NAMALWA (cell line): ENCODE data around the gene ANKRD30B.
A peak's percentile ranks its signal among the peaks of the same experiment; 100 is the strongest.
"Not testable (repeated sequence)": the region's sequence is repeated elsewhere in the genome, so short reads cannot be mapped to it uniquely, and the experiment has no call there.

Source experiments
- DNase-seq: peaks from one replicate; pipeline ENCODE4 v3.0.0-alpha.2; 2015; ENCODE audit warnings: low spot score

ANKRD30B gene

GRCh38 chr18:14747513-14748474 lies at the start of gene ANKRD30B:
Gene ANKRD30B (plus strand): TSS chr18:14748172. CDS start chr18:14748420, 248 bp downstream.
- DNase-seq: no peak

DNA sequence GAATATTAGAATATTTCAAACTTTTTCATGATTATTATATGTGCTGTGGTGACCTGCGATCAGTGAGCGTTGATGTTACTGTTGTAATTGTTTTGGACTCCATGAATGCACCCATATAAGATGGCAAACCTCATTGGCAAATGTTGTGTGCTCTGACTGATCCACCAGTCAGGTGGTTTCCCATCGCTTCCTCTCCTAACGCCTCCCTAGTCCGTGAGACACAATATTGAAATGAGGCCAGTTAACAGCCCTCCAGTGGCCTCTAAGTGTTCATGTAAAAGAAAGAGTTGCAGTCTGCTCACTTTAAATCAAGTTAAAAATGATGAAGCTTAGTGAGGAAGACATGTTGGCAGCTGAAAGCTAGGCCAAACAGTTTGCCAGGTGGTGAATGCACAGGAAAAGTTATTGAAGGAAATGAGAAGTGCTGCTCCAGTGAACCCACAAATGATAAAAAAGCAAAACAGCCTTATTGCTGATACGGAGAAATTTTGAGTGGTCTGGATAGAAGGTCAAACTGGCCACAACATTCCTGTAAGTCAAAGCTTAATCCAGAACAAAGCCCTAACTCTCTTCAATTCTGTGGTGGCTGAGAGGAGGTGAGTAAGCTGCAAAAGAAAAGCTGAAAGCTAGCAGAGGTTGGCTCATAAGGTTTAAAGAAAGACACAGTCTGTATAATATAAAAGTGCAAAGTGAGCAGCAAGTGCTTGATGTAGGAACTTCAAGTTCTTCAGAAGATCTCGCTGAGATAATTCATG lies 46.5 kb upstream of the ANKRD30B start:
- peak; percentile 8 for DNase-seq

DNA sequence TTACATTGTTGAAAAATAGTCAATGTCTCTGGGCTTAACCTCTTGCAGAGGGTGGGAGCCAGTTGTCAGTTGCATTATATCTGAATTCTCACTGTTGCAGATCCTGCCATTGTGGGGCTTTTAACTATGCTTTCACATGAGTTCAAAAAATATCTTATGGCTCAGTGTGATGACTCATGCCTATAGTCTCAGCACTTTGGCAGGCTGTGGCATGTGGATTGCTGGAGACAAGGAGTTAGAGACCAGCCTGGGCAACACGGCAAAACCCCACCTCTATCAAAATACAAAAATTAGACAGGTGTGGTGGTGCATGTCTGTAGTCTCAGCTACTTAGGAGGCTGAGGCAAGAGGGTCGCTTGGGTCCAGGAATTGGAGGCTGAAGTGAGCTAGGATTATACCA lies 38.2 kb upstream of the ANKRD30B start:
- DNase-seq: not testable (repeated sequence)

GRCh38 chr18:14721569-14721968 lies 26.4 kb upstream of the ANKRD30B start:
- DNase-seq: not testable (repeated sequence)

- not testable (repeated sequence) for DNase-seq
These were observed 8.9 kb upstream of the ANKRD30B start for GRCh38 chr18:14739056-14739455.

DNA sequence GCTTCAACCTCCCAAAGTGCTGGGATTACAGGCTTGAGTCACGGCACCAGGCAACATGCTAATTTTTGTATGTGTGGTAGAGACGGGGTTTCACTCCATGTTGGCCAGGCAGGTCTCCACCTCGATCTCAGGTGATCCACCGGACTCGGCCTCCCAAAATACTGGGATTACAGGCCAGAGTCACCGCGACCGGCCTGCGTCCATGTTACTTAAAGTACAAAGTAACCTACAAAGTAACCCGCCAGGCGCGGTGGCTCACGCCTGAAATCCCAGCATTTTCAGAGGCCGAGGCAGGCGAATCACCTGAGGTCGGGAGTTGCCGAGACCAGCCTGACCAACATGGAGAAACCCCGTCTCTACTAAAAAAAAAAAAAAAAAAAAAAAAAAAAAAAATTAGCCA lies 1.1 kb upstream of the ANKRD30B start:
- DNase-seq: no peak

GRCh38 chr18:14748496-14748895 lies 524 bp downstream of the ANKRD30B start:
- no peak for DNase-seq

- not testable (repeated sequence) for DNase-seq
These were observed 15.6 kb downstream of the ANKRD30B start for GRCh38 chr18:14763566-14763965.

DNA sequence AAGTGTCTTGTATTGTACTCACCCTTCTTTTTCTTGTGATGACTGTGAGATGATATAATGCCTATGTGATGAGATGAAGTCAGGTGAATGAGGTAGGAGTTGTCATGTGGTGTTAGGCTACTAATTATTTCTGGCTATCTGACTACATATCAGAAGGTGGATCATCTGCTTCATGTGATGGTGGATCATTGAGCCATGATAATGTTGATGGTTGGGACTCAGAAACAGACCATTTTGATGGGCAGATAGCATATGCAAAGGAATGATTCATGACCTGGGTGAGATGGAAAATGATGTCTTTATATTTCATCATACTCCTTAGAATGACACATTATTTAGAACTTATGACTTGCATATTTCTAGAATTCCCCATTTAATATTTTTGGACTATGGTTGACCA lies 19.5 kb downstream of the ANKRD30B start:
- DNase-seq: no peak

DNA sequence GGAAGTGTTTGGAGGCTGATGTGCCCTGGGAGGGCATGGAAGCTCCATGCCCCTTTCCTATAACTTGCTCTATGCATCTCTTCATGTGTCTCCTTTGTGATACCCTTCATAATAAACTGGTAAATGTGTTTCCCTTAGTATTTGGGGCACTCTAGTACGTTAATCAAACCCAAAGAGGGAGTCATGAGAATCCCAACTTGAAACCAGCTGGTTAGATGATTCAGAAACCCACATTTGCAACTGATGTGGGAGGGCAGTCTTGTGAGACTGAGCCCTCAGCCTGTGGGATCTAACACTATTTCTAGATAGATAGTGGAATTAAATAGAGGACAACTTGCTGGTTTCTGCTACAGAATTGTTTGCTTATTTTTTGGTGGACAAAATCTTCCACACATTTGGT lies 20.3 kb downstream of the ANKRD30B start:
- no peak for DNase-seq

GRCh38 chr18:14769381-14769780 lies 21.4 kb downstream of the ANKRD30B start:
- no peak for DNase-seq

DNA sequence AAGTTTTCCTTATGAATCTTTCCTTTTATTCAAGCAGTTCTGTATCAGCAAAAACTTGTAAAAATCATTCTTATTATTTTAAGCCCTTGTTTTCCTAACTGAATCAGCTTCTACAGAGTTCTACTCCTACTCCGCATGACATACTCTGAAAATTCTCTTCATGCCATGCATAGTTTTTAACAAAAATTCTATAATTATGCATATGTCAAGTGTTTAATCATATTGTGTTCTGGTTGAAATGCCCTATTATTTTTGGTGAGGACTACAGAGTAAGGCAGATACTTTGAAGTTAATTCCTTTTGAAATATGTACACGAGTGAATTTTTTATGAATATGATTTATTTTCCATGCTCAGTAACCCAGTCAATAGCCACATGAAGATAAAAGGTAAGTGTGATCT lies 28.8 kb downstream of the ANKRD30B start:
- no peak for DNase-seq

GRCh38 chr18:14781671-14782070 lies 33.7 kb downstream of the ANKRD30B start:
- no peak for DNase-seq

DNA sequence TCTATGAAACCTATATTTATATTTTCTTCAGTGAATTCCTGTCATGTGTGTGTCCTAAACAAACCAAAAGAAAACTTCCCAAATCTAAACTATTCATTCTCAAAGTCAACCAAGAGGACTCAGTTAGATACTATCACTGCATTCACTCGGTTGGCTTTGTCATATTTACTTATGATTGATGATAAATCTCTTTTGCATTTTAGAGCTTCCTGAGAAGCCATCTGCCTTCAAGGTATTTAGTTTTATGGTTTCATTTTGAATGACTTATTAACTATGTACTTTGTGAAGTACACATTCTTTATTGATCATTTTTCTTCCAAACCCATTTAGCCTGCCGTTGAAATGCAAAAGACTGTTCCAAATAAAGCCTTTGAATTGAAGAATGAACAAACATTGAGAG lies 36.2 kb downstream of the ANKRD30B start:
- no peak for DNase-seq

DNA sequence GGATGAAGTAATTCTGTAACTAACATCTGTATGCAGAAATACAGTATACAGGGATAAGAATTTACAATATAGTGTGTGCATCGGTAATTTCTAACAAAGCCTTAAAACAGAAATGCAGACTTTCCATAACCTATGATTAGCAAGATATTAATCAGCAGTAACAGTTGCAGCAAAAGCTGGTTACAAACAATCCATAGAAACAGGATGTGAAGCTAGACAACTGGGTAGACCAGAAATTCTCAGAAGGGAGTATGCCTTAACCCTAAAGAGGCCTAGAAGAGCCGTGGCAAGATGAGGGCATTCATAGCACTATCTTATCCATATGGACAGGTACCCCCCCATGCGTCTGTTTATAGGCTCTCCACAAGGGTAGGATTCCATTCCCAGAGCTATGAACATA lies 48.9 kb downstream of the ANKRD30B start:
- not testable (repeated sequence) for DNase-seq

GRCh38 chr18:14797969-14798764 lies 50.2 kb downstream of the ANKRD30B start:
- DNase-seq: not testable (repeated sequence)

GRCh38 chr18:14811081-14811480 lies 63.1 kb downstream of the ANKRD30B start:
- not testable (repeated sequence) for DNase-seq

- DNase-seq: not testable (repeated sequence)
These were observed 79.1 kb downstream of the ANKRD30B start for GRCh38 chr18:14826972-14827632.

DNA sequence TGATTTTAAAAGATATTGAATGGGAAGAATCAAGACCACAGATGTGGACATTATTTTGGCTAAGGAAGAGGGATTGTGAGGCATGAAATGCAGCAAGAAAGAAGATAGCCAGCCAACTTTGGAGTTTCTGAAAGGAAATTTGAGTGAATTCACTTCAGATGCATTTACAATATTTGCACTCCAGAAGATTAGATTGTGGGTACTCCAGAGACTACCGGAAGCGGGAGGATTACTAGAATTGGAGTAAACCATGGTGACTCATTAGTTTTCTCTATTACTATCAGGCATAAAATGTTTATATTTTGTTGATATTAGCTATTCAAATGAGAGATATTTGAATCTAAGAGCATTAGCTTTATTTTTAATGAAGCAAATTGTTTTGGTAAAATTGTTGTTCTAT lies 93.6 kb downstream of the ANKRD30B start:
- DNase-seq: not testable (repeated sequence)

DNA sequence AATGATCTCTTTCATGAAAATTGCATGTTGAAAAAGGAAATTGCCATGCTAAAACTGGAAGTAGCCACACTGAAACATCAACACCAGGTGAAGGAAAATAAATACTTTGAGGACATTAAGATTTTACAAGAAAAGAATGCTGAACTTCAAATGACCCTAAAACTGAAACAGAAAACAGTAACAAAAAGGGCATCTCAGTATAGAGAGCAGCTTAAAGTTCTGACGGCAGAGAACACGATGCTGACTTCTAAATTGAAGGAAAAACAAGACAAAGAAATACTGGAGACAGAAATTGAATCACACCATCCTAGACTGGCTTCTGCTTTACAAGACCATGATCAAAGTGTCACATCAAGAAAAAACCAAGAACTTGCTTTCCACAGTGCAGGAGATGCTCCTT lies 103.6 kb downstream of the ANKRD30B start:
- not testable (repeated sequence) for DNase-seq

- not testable (repeated sequence) for DNase-seq
These were observed 107.7 kb downstream of the ANKRD30B start for GRCh38 chr18:14855634-14856033.
